HG03575 (cell line): ENCODE measurements around the gene MVK.

Experiments used
- ATAC-seq: cut with Tn5 transposase; IDR thresholded peaks from one replicate; pipeline ENCODE4 v1.9.1; 2021; ENCODE audit not compliant: unreplicated experiment, insufficient number of reproducible peaks, low FRiP score; ENCODE audit errors: extremely low read depth

Gene MVK

GRCh38 chr12:109560867-109561710, 12.5 kb upstream of the MVK start:
- no peak for ATAC-seq

GRCh38 chr12:109561711-109562030, 11.9 kb upstream of the MVK start:
- ATAC-seq = no peak

GRCh38 chr12:109562871-109563270, 10.7 kb upstream of the MVK start:
- no peak for ATAC-seq

- ATAC-seq = no peak
These were observed 10.0 kb upstream of the MVK start for GRCh38 chr12:109563291-109564284.

GRCh38 chr12:109566424-109566823, 7.2 kb upstream of the MVK start:
- ATAC-seq = no peak

- no peak for ATAC-seq
These were observed 6.3 kb upstream of the MVK start for GRCh38 chr12:109567296-109567695.

- ATAC-seq = no peak
These were observed 5.6 kb upstream of the MVK start for GRCh38 chr12:109567967-109568366.

GRCh38 chr12:109568486-109568885, 5.1 kb upstream of the MVK start:
- no peak for ATAC-seq

- no peak for ATAC-seq
These were observed 1.7 kb upstream of the MVK start for GRCh38 chr12:109571773-109572505.

GRCh38 chr12:109572506-109572845, 1.1 kb upstream of the MVK start:
- no peak for ATAC-seq

- ATAC-seq = peak; percentile 4
These were observed 285 bp downstream of the MVK start for GRCh38 chr12:109573914-109574244.

GRCh38 chr12:109575683-109576082, 2.1 kb downstream of the MVK start:
- no peak for ATAC-seq

GRCh38 chr12:109577311-109577710, 3.7 kb downstream of the MVK start:
- ATAC-seq = no peak

- no peak for ATAC-seq
These were observed 4.8 kb downstream of the MVK start for GRCh38 chr12:109578330-109578927.

GRCh38 chr12:109579639-109580038, 6.0 kb downstream of the MVK start:
- no peak for ATAC-seq

GRCh38 chr12:109580272-109580671, 6.7 kb downstream of the MVK start:
- ATAC-seq = no peak

GRCh38 chr12:109580684-109581333, 7.2 kb downstream of the MVK start:
- no peak for ATAC-seq

- ATAC-seq = no peak
These were observed 7.7 kb downstream of the MVK start for GRCh38 chr12:109581334-109581691.

- no peak for ATAC-seq
These were observed 8.3 kb downstream of the MVK start for GRCh38 chr12:109581856-109582255.
